NCI-H82 treated with DMSO at 0.1 percent for 48 hours (cell line): ENCODE measurements around the gene SF3B4.
"Not testable (repeated sequence)": the region's sequence is repeated elsewhere in the genome, so short reads cannot be mapped to it uniquely, and the experiment has no call there.

ENCODE experiments used
- DNase-seq: peaks from one replicate; lab custom pipeline; 2025; ENCODE audit not compliant: unreplicated experiment; lab: John Stamatoyannopoulos, UW

SF3B4 gene

GRCh38 chr1:149927563-149928400, at the start of gene SF3B4:
Gene SF3B4 (minus strand): TSS chr1:149927803. CDS start chr1:149927759, 44 bp downstream.
- peak; percentile 94 for DNase-seq

- DNase-seq: no peak
These were observed 49.7 kb upstream of the SF3B4 start for GRCh38 chr1:149977345-149977744.

GRCh38 chr1:149972547-149972946, 44.9 kb upstream of the SF3B4 start:
- no peak for DNase-seq

GRCh38 chr1:149967646-149968045, 40.0 kb upstream of the SF3B4 start:
- no peak for DNase-seq

- no peak for DNase-seq
These were observed 39.4 kb upstream of the SF3B4 start for GRCh38 chr1:149967041-149967440.

- no peak for DNase-seq
These were observed 38.8 kb upstream of the SF3B4 start for GRCh38 chr1:149966405-149966804.

- DNase-seq: no peak
These were observed 37.8 kb upstream of the SF3B4 start for GRCh38 chr1:149965440-149965839.

- no peak for DNase-seq
These were observed 35.8 kb upstream of the SF3B4 start for GRCh38 chr1:149963358-149963757.

- no peak for DNase-seq
These were observed 35.1 kb upstream of the SF3B4 start for GRCh38 chr1:149962736-149963135.

- peak; percentile 54 for DNase-seq
These were observed 34.5 kb upstream of the SF3B4 start for GRCh38 chr1:149962039-149962647.

GRCh38 chr1:149957548-149957947, 29.9 kb upstream of the SF3B4 start:
- DNase-seq: not testable (repeated sequence)

GRCh38 chr1:149949911-149950310, 22.3 kb upstream of the SF3B4 start:
- no peak for DNase-seq

GRCh38 chr1:149945206-149945605, 17.6 kb upstream of the SF3B4 start:
- DNase-seq: no peak

GRCh38 chr1:149942885-149943284, 15.3 kb upstream of the SF3B4 start:
- DNase-seq: peak; percentile 62

GRCh38 chr1:149942207-149942606, 14.6 kb upstream of the SF3B4 start:
- DNase-seq: peak; percentile 56

- no peak for DNase-seq
These were observed 12.8 kb upstream of the SF3B4 start for GRCh38 chr1:149940427-149940826.

GRCh38 chr1:149938668-149939003, 11.0 kb upstream of the SF3B4 start:
- not testable (repeated sequence) for DNase-seq

GRCh38 chr1:149937759-149938158, 10.2 kb upstream of the SF3B4 start:
- DNase-seq: no peak

GRCh38 chr1:149936992-149937705, 9.5 kb upstream of the SF3B4 start:
- DNase-seq: no peak

- no peak for DNase-seq
These were observed 8.8 kb upstream of the SF3B4 start, which contains the start of gene MTMR11 for GRCh38 chr1:149936170-149936991. Gene MTMR11 (minus strand): TSS chr1:149936879. CDS start chr1:149936647, 232 bp downstream.

- no peak for DNase-seq
These were observed 6.8 kb upstream of the SF3B4 start for GRCh38 chr1:149934356-149934755.
